ENCODE results near the gene RBPJ. TPM values are rescaled to one million over a fixed set of nuclear protein-coding genes. Genes with fewer than 3 reads are reported as not detected.

RBPJ gene
- total RNA-seq, 1 donor from 2014 or later, result 162 TPM

GRCh38 chr4:26360273-26360672, 39.5 kb downstream of the RBPJ start:
- H3K27me3 Mint-ChIP-seq, result no peaks in the 10 kb centered on the region
- H3K27ac Mint-ChIP-seq, result no peak overlapping the region
- H3K36me3 Mint-ChIP-seq (ENCODE audit: insufficient read depth), result no peaks in the 10 kb centered on the region
- H3K4me3 Mint-ChIP-seq (ENCODE audit: low read depth), result no peak overlapping the region
- no peaks in the 10 kb centered on the region for H3K9me3 Mint-ChIP-seq (ENCODE audit: low read depth)
- peaks cover 7% of the 10 kb centered on the region for H3K4me1 Mint-ChIP-seq (ENCODE audit: low read depth)
- TF ChIP-seq, protein P1, sequence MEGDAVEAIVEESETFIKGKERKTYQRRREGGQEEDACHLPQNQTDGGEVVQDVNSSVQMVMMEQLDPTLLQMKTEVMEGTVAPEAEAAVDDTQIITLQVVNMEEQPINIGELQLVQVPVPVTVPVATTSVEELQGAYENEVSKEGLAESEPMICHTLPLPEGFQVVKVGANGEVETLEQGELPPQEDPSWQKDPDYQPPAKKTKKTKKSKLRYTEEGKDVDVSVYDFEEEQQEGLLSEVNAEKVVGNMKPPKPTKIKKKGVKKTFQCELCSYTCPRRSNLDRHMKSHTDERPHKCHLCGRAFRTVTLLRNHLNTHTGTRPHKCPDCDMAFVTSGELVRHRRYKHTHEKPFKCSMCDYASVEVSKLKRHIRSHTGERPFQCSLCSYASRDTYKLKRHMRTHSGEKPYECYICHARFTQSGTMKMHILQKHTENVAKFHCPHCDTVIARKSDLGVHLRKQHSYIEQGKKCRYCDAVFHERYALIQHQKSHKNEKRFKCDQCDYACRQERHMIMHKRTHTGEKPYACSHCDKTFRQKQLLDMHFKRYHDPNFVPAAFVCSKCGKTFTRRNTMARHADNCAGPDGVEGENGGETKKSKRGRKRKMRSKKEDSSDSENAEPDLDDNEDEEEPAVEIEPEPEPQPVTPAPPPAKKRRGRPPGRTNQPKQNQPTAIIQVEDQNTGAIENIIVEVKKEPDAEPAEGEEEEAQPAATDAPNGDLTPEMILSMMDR (IDR thresholded peaks at IDR 0.05; ENCODE audit: unreplicated experiment), result no peak
- no peak for DNase-seq (ENCODE audit: low spot score, unreplicated experiment)

DNA sequence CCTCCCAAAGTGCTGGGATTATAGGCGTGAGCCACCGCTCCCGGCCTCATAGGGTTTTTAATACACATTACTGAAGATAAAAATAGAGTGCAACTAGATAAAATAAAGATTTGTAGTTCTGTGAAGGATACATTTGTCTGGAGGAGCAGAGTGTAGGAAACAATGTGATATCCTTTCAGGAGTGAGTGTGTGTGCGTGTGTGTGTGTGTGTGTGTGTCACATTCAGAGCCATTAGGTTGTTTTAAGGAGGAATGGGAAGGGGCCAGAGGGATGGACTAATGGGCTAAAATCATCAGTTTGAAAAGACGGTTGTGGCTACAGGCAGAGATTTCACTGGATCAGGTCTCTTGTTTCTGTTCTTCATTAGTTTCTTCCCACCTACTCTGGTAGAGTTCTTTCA, 40.0 kb downstream of the RBPJ start:
- Mint-ChIP-seq H3K4me1 (ENCODE audit: low read depth) (peaks cover 9% of the 10 kb centered on the region), H3K4me3 (ENCODE audit: low read depth) (no peak overlapping the region), H3K36me3 (ENCODE audit: insufficient read depth) (no peaks in the 10 kb centered on the region), H3K27ac (peak overlapping the region; percentile 74), H3K27me3 (no peaks in the 10 kb centered on the region), H3K9me3 (ENCODE audit: low read depth) (no peaks in the 10 kb centered on the region)
- no peak for DNase-seq (ENCODE audit: low spot score, unreplicated experiment)
- TF ChIP-seq, protein P1 (IDR thresholded peaks at IDR 0.05; ENCODE audit: unreplicated experiment), result no peak

- no peak overlapping the region for H3K4me3 Mint-ChIP-seq (ENCODE audit: low read depth)
- no peaks in the 10 kb centered on the region for H3K27me3 Mint-ChIP-seq
- H3K27ac Mint-ChIP-seq, result peak overlapping the region; percentile 74
- H3K4me1 Mint-ChIP-seq (ENCODE audit: low read depth), result peaks cover 9% of the 10 kb centered on the region
- DNase-seq (ENCODE audit: low spot score, unreplicated experiment), result no peak
- H3K36me3 Mint-ChIP-seq (ENCODE audit: insufficient read depth), result no peaks in the 10 kb centered on the region
- no peaks in the 10 kb centered on the region for H3K9me3 Mint-ChIP-seq (ENCODE audit: low read depth)
- TF ChIP-seq, protein P1 (IDR thresholded peaks at IDR 0.05; ENCODE audit: unreplicated experiment), result no peak
Measured at GRCh38 chr4:26361297-26361696, 40.5 kb downstream of the RBPJ start.

- no peaks in the 10 kb centered on the region for H3K27me3 Mint-ChIP-seq
- no peaks in the 10 kb centered on the region for H3K9me3 Mint-ChIP-seq (ENCODE audit: low read depth)
- no peaks in the 10 kb centered on the region for H3K36me3 Mint-ChIP-seq (ENCODE audit: insufficient read depth)
- H3K27ac Mint-ChIP-seq, result no peak overlapping the region
- H3K4me3 Mint-ChIP-seq (ENCODE audit: low read depth), result no peak overlapping the region
- DNase-seq (ENCODE audit: low spot score, unreplicated experiment), result no peak
- TF ChIP-seq, protein P1 (IDR thresholded peaks at IDR 0.05; ENCODE audit: unreplicated experiment), result no peak
- peaks cover 10% of the 10 kb centered on the region for H3K4me1 Mint-ChIP-seq (ENCODE audit: low read depth)
Measured at GRCh38 chr4:26362745-26363439, 42.1 kb downstream of the RBPJ start.

GRCh38 chr4:26365537-26366150, 44.8 kb downstream of the RBPJ start:
- Mint-ChIP-seq H3K27me3 (no peaks in the 10 kb centered on the region), H3K4me3 (ENCODE audit: low read depth) (no peak overlapping the region), H3K27ac (no peak overlapping the region), H3K9me3 (ENCODE audit: low read depth) (no peaks in the 10 kb centered on the region), H3K4me1 (ENCODE audit: low read depth) (peaks cover 25% of the 10 kb centered on the region), H3K36me3 (ENCODE audit: insufficient read depth) (peaks cover 1% of the 10 kb centered on the region)
- no peak for DNase-seq (ENCODE audit: low spot score, unreplicated experiment)
- TF ChIP-seq, protein P1 (IDR thresholded peaks at IDR 0.05; ENCODE audit: unreplicated experiment), result no peak

Measured in progenitor cell of endocrine pancreas (in vitro differentiated cells).